GM12874 (cell line): ENCODE measurements around the gene ENTREP3.

Experiments used
- CTCF ChIP-seq: IDR thresholded peaks from 2 replicates; pipeline ENCODE4 v1.5.1; 2011; ENCODE audit warnings: low read depth, mild to moderate bottlenecking, control low read depth, low read length, moderate library complexity; ENCODE audit not compliant: insufficient read depth

ENTREP3 gene

GRCh38 chr1:155261852-155262673, 6.8 kb upstream of the ENTREP3 start, which contains the start of gene SCAMP3:
Gene SCAMP3, minus strand, starts transcription at chr1:155262360. Its CDS starts 209 bp downstream, at chr1:155262151.
- TF ChIP-seq CTCF, result no peak

- TF ChIP-seq CTCF, result no peak
These were observed 6.2 kb upstream of the ENTREP3 start for GRCh38 chr1:155261493-155261851.

GRCh38 chr1:155260276-155260675, 5.0 kb upstream of the ENTREP3 start:
- no peak for TF ChIP-seq CTCF

- no peak for TF ChIP-seq CTCF
These were observed 972 bp upstream of the ENTREP3 start for GRCh38 chr1:155256058-155256852.

- TF ChIP-seq CTCF, result no peak
These were observed 505 bp downstream of the ENTREP3 start for GRCh38 chr1:155254714-155255242.

- no peak for TF ChIP-seq CTCF
These were observed 1.0 kb downstream of the ENTREP3 start for GRCh38 chr1:155254228-155254713.

- TF ChIP-seq CTCF, result no peak
These were observed 1.5 kb downstream of the ENTREP3 start for GRCh38 chr1:155253797-155254196.
